GM06990 (cell line): ENCODE results near the gene MINAR1.

Experiments
- DNase-seq: peaks from one replicate; pipeline ENCODE4 v3.0.0-alpha.2; 2011; ENCODE audit not compliant: insufficient read length; ENCODE audit errors: extremely low read depth
- H3K27me3 ChIP-seq: replicated peaks from 2 replicates; pipeline ENCODE4 v1.6.0; 2011; ENCODE audit warnings: low read length; ENCODE audit not compliant: control insufficient read depth, insufficient read depth
- H3K36me3 ChIP-seq: 2 replicates; pipeline ENCODE4 v1.5.1; 2011; ENCODE audit warnings: low read length; ENCODE audit not compliant: control insufficient read depth, insufficient read depth
- H3K4me3 ChIP-seq: replicated peaks from 2 replicates; pipeline ENCODE4 v1.5.1; 2011; ENCODE audit warnings: low read depth, mild to moderate bottlenecking, control low read depth, low read length
- CTCF ChIP-seq: IDR thresholded peaks from 2 replicates; pipeline ENCODE4 v1.5.1; 2011; ENCODE audit warnings: low read length, control low read depth, mild to moderate bottlenecking, inconsistent platforms; ENCODE audit not compliant: insufficient read depth, poor library complexity, severe bottlenecking

MINAR1 gene

GRCh38 chr15:79458491-79458890 is 26.4 kb downstream of the MINAR1 start:
- DNase-seq: no peak
- H3K36me3 ChIP-seq: no peaks in the 10 kb centered on the region

GRCh38 chr15:79459666-79460065 is 27.5 kb downstream of the MINAR1 start:
- no peaks in the 10 kb centered on the region for H3K36me3 ChIP-seq
- TF ChIP-seq CTCF: no peak
- H3K27me3 ChIP-seq: no peaks in the 10 kb centered on the region
- DNase-seq: no peak
- H3K4me3 ChIP-seq: no peak overlapping the region

More at GRCh38 chr15:79458491-79458890, 26.4 kb downstream of the MINAR1 start:
- TF ChIP-seq CTCF: no peak
- Histone ChIP-seq H3K4me3 (no peak overlapping the region), H3K27me3 (no peaks in the 10 kb centered on the region)

- H3K27me3 ChIP-seq: no peaks in the 10 kb centered on the region
- no peaks in the 10 kb centered on the region for H3K36me3 ChIP-seq
- no peak for DNase-seq
- no peak for TF ChIP-seq CTCF
- H3K4me3 ChIP-seq: no peak overlapping the region
Observed at GRCh38 chr15:79463043-79463780, 31.1 kb downstream of the MINAR1 start.

GRCh38 chr15:79463781-79464270 is 31.7 kb downstream of the MINAR1 start:
- no peak for TF ChIP-seq CTCF
- no peak for DNase-seq
- H3K4me3 ChIP-seq: no peak overlapping the region
- no peaks in the 10 kb centered on the region for H3K36me3 ChIP-seq
- H3K27me3 ChIP-seq: no peaks in the 10 kb centered on the region

- Histone ChIP-seq H3K4me3 (no peak overlapping the region), H3K36me3 (no peaks in the 10 kb centered on the region), H3K27me3 (no peaks in the 10 kb centered on the region)
- DNase-seq: no peak
- TF ChIP-seq CTCF: no peak
Observed at GRCh38 chr15:79466488-79466887, 34.4 kb downstream of the MINAR1 start.
